Cardiac muscle cell (in vitro differentiated cells and primary cell): ENCODE results near the gene ZSCAN4. TPM values are rescaled to one million over a fixed set of nuclear protein-coding genes. Genes with fewer than 3 reads are reported as not detected.

ENCODE experiments used
- DNase-seq, 2 donors: peaks; one replicate each; pipeline versions ENCODE4 v3.0.0 to v3.0.0-alpha.2; 2010 to 2017; ENCODE audit warnings: low read depth in 1 of 2, low spot score in 1 of 2
- H3K27ac ChIP-seq: fragments of 200-600 bp; sonication (generic); 2 replicates; pipeline ENCODE4 v1.5.1; 2016
- H3K27me3 ChIP-seq: fragments of 200-600 bp; sonication (generic); 2 replicates; pipeline ENCODE4 v1.6.0; 2016; ENCODE audit warnings: control low read depth
- H3K36me3 ChIP-seq: fragments of 200-600 bp; sonication (generic); 2 replicates; pipeline ENCODE4 v1.5.1; 2016; ENCODE audit warnings: control low read depth
- H3K4me1 ChIP-seq: fragments of 200-600 bp; sonication (generic); 2 replicates; pipeline ENCODE4 v1.8.1; 2017; ENCODE audit warnings: low read depth, mild to moderate bottlenecking, mixed run types
- H3K4me3 ChIP-seq: fragments of 200-600 bp; sonication (generic); 2 replicates; pipeline ENCODE4 v1.5.1; 2016; ENCODE audit warnings: mild to moderate bottlenecking
- H3K9me3 ChIP-seq: fragments of 200-600 bp; sonication (generic); 2 replicates; pipeline ENCODE4 v1.5.1; 2017; ENCODE audit warnings: low read depth, mild to moderate bottlenecking, control low read depth
- polyA plus RNA-seq: library from polyadenylated mRNA; unstranded; fragments of >200 nt; fragmentation: Nextera tagmentation; extraction: Ambion mirVana; gene quantifications from 2 replicates; pipeline ENCODE4 v1.2.1, GENCODE V29; 2016
- total RNA-seq: library from RNA; depleted of rRNA; stranded (reverse); fragments of >200 nt; gene quantifications from 2 replicates; pipeline ENCODE4 v1.2.3, GENCODE V29; 2016
- TF ChIP-seq, protein P1 (sequence below): IDR thresholded peaks from 2 replicates; pipeline ENCODE4 v1.5.1; 2012; ENCODE audit warnings: low read depth, mild to moderate bottlenecking, low read length

ZSCAN4 gene
- total and polyA plus RNA-seq, 2 experiments from 2014 or later, result not detected

DNA sequence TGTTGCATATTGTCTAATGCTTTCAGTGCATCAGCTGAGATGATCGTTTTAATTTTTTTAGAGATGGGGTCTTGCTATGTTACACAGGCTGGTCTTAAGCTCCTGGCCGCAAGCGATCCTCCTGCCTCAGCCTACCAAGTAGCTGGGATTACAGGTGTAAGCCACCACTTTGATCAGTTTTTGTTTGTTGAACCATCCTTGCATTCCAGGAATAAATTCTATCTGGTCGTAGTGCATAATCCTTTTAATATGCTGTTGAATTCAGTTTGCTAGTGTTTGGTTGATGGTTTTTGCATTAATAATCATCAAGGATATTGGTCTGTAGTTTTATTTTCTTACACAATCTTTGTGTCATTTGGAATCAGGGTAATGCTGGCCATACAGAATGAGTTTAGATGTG lies 31.4 kb upstream of the ZSCAN4 start:
- Histone ChIP-seq H3K27ac (no peak overlapping the region), H3K4me3 (no peak overlapping the region), H3K36me3 (peaks cover 43% of the 10 kb centered on the region), H3K9me3 (no peaks in the 10 kb centered on the region), H3K4me1 (no peaks in the 10 kb centered on the region), H3K27me3 (no peaks in the 10 kb centered on the region)
- no peak for DNase-seq
- TF ChIP-seq, protein P1, sequence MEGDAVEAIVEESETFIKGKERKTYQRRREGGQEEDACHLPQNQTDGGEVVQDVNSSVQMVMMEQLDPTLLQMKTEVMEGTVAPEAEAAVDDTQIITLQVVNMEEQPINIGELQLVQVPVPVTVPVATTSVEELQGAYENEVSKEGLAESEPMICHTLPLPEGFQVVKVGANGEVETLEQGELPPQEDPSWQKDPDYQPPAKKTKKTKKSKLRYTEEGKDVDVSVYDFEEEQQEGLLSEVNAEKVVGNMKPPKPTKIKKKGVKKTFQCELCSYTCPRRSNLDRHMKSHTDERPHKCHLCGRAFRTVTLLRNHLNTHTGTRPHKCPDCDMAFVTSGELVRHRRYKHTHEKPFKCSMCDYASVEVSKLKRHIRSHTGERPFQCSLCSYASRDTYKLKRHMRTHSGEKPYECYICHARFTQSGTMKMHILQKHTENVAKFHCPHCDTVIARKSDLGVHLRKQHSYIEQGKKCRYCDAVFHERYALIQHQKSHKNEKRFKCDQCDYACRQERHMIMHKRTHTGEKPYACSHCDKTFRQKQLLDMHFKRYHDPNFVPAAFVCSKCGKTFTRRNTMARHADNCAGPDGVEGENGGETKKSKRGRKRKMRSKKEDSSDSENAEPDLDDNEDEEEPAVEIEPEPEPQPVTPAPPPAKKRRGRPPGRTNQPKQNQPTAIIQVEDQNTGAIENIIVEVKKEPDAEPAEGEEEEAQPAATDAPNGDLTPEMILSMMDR, result no peak

DNA sequence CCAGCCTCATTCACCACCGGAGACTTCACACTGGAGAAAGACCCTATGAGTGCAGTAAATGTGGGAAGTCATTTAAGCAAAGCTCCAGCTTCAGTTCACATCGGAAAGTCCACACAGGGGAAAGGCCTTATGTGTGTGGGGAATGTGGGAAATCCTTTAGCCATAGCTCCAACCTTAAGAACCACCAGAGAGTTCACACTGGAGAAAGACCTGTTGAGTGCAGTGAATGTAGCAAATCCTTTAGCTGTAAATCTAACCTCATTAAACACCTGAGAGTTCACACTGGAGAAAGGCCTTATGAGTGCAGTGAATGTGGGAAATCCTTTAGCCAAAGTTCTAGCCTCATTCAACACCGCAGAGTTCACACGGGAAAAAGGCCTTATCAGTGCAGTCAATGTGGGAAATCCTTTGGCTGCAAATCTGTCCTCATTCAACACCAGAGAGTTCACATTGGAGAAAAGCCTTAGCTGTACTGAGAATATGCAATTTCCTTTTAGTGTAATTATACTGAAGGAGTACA lies 27.0 kb upstream of the ZSCAN4 start:
- no peaks in the 10 kb centered on the region for H3K9me3 ChIP-seq
- no peaks in the 10 kb centered on the region for H3K27me3 ChIP-seq
- H3K36me3 ChIP-seq, result peaks cover 35% of the 10 kb centered on the region
- H3K27ac ChIP-seq, result no peak overlapping the region
- TF ChIP-seq, protein P1, result no peak
- no peak overlapping the region for H3K4me3 ChIP-seq
- H3K4me1 ChIP-seq, result no peaks in the 10 kb centered on the region
- DNase-seq, result no peak

DNA sequence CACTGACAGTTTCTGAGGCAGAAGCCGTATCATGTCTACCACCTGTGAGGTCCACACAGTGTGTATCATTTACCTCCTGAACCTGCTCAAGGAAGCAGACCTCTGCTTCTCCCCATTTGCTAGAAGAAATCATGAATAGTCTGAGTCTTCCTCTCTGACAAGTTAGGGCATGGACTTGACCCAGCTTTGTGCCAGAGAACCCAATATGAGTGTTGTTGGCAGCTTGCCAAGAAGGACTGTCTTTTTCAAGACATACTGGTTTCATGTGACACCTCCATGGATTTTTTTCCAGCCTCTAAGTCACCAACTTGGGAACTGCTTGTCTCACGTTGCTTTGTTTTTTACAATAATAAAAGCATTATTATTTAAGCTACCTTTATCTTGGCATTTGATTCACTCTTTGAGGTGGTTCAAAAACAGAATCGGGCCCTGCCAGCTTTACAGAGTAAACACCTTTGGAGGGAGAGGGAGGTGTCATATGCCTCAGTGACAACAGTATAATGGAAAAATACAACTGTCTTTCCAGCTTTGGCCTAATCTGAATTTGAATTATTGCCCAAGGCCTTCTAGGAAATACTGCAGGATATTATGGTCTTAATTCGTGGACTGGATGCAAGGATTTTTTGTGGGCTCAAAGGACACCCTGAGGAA lies 26.2 kb upstream of the ZSCAN4 start:
- DNase-seq, result no peak
- no peaks in the 10 kb centered on the region for H3K27me3 ChIP-seq
- peaks cover 35% of the 10 kb centered on the region for H3K36me3 ChIP-seq
- H3K4me1 ChIP-seq, result no peaks in the 10 kb centered on the region
- TF ChIP-seq, protein P1, result no peak
- no peaks in the 10 kb centered on the region for H3K9me3 ChIP-seq
- no peak overlapping the region for H3K4me3 ChIP-seq
- no peak overlapping the region for H3K27ac ChIP-seq

DNA sequence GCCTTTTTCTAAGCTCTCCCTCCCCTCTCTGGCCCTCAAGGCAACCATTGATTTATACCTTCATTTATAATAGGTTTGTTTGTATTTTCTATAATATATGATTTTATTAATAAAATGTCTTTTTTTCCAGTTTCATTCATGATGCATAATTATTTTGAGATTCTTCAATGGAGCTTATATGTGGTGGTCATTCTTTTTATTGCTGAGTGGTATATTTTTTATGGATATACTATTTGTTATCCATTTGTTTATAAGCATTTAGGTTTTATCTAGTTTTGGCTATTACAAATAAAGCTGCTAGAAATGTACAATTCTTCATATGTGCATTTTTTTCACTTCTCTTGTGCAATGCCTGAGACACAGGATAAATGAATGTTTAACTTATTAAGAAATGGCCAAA lies 25.0 kb upstream of the ZSCAN4 start:
- no peak overlapping the region for H3K4me3 ChIP-seq
- TF ChIP-seq, protein P1, result no peak
- no peaks in the 10 kb centered on the region for H3K4me1 ChIP-seq
- H3K36me3 ChIP-seq, result peaks cover 29% of the 10 kb centered on the region
- no peak overlapping the region for H3K27ac ChIP-seq
- DNase-seq, result no peak
- H3K9me3 ChIP-seq, result no peaks in the 10 kb centered on the region
- H3K27me3 ChIP-seq, result no peaks in the 10 kb centered on the region

DNA sequence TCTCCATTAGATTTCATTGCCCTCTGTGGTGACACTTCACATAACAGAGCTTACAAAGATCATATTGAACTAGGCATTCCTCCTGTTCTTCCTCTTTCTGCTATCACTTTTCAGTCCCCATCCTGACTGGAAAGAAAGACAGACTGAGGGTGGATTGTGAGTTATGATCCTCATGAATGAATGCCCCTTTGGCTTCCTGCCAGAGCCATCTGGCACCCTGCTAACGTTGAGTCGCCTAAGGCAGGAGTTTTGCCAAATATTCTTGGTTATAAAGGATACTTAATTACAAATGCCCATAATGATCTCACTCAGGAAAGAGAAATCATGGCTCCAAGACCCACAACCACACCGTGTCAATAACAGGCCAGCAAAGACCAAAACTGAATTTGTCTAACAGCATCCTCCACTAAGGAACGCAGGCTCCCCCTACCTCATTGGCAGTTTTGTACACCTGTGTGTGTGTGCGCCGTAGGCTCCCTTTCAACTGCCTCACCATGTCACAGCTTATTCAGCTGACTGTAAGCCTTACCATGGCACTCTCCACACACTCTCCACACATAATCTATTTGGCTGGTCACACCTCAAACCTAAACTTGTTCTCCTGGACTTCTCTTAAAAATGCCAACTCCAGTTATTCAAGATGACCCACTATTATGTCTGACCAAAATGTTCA lies 20.3 kb upstream of the ZSCAN4 start:
- H3K27ac ChIP-seq, result no peak overlapping the region
- no peaks in the 10 kb centered on the region for H3K27me3 ChIP-seq
- no peak for DNase-seq
- TF ChIP-seq, protein P1, result no peak
- H3K9me3 ChIP-seq, result no peaks in the 10 kb centered on the region
- no peaks in the 10 kb centered on the region for H3K36me3 ChIP-seq
- no peak overlapping the region for H3K4me3 ChIP-seq
- H3K4me1 ChIP-seq, result no peaks in the 10 kb centered on the region
